T-helper 1 cell treated with Interleukin-12 subunit alpha and Interleukin-12 subunit beta and Interleukin-4 antibody, amounts not matched to agents 30 μg/mL and 1 μg/mL, for 36 hours (primary cell): Measurements from ENCODE around the gene CA14.
"Not testable (repeated sequence)": the region's sequence is repeated elsewhere in the genome, so short reads cannot be mapped to it uniquely, and the experiment has no call there.

Experiments used
- H3K27ac Mint-ChIP-seq: one replicate; pipeline ENCODE4 v1.8.0; 2021; ENCODE audit warnings: mild to moderate bottlenecking, mixed read lengths
- H3K27me3 Mint-ChIP-seq: one replicate; pipeline ENCODE4 v1.8.0; 2021; ENCODE audit warnings: low read depth, mixed read lengths
- H3K36me3 Mint-ChIP-seq: one replicate; pipeline ENCODE4 v1.8.0; 2021; ENCODE audit warnings: low read depth, mixed read lengths
- H3K4me1 Mint-ChIP-seq: one replicate; pipeline ENCODE4 v1.8.0; 2021; ENCODE audit warnings: low read depth, mixed read lengths
- H3K4me3 Mint-ChIP-seq: one replicate; pipeline ENCODE4 v1.8.0; 2021; ENCODE audit warnings: mild to moderate bottlenecking, moderate library complexity, mixed read lengths
- H3K9me3 Mint-ChIP-seq: one replicate; pipeline ENCODE4 v1.8.0; 2021; ENCODE audit warnings: mixed read lengths

The CA14 gene

GRCh38 chr1:150257624-150258585, at the start of gene CA14:
Gene CA14 (plus strand): TSS chr1:150257774. CDS start chr1:150258129, 355 bp downstream.
- H3K4me1 Mint-ChIP-seq: peaks cover 18% of the 10 kb centered on the region
- H3K4me3 Mint-ChIP-seq: no peak within 1 kb of the TSS
- peaks cover 62% of the 10 kb centered on the region for H3K27me3 Mint-ChIP-seq
- no peak within 1 kb of the TSS for H3K27ac Mint-ChIP-seq
- no peaks in the 10 kb centered on the region for H3K9me3 Mint-ChIP-seq
- H3K36me3 Mint-ChIP-seq: no peaks in the 10 kb centered on the region

- H3K27me3 Mint-ChIP-seq, H3K36me3 Mint-ChIP-seq, H3K4me3 Mint-ChIP-seq, H3K4me1 Mint-ChIP-seq, H3K27ac Mint-ChIP-seq, H3K9me3 Mint-ChIP-seq: not testable (repeated sequence)
Measured at GRCh38 chr1:150208460-150208859, 49.1 kb upstream of the CA14 start.

- H3K9me3 Mint-ChIP-seq: no peaks in the 10 kb centered on the region
- peaks cover 18% of the 10 kb centered on the region for H3K4me1 Mint-ChIP-seq
- peaks cover 3% of the 10 kb centered on the region for H3K36me3 Mint-ChIP-seq
Measured at GRCh38 chr1:150210091-150210490, 47.5 kb upstream of the CA14 start.

GRCh38 chr1:150210706-150211105, 46.9 kb upstream of the CA14 start:
- no peak overlapping the region for H3K4me3 Mint-ChIP-seq
- H3K27me3 Mint-ChIP-seq: no peaks in the 10 kb centered on the region
- peaks cover 3% of the 10 kb centered on the region for H3K36me3 Mint-ChIP-seq
- H3K27ac Mint-ChIP-seq: no peak overlapping the region
- H3K4me1 Mint-ChIP-seq: peaks cover 18% of the 10 kb centered on the region
- H3K9me3 Mint-ChIP-seq: no peaks in the 10 kb centered on the region

More at GRCh38 chr1:150210091-150210490, 47.5 kb upstream of the CA14 start:
- Mint-ChIP-seq H3K27ac (no peak overlapping the region), H3K27me3 (no peaks in the 10 kb centered on the region), H3K4me3 (no peak overlapping the region)

- Mint-ChIP-seq H3K27me3 (no peaks in the 10 kb centered on the region), H3K9me3 (no peaks in the 10 kb centered on the region)
Measured at GRCh38 chr1:150212070-150212469, 45.5 kb upstream of the CA14 start.

GRCh38 chr1:150213170-150214098, 44.1 kb upstream of the CA14 start:
- Mint-ChIP-seq H3K36me3 (peaks cover 3% of the 10 kb centered on the region), H3K4me1 (peaks cover 18% of the 10 kb centered on the region), H3K4me3 (peak overlapping the region; percentile 87), H3K9me3 (no peaks in the 10 kb centered on the region), H3K27ac (peak overlapping the region; percentile 97), H3K27me3 (no peaks in the 10 kb centered on the region)

More at GRCh38 chr1:150212070-150212469, 45.5 kb upstream of the CA14 start:
- H3K4me3 Mint-ChIP-seq: no peak overlapping the region
- H3K36me3 Mint-ChIP-seq: peaks cover 3% of the 10 kb centered on the region
- peaks cover 18% of the 10 kb centered on the region for H3K4me1 Mint-ChIP-seq
- no peak overlapping the region for H3K27ac Mint-ChIP-seq

- H3K9me3 Mint-ChIP-seq, H3K27me3 Mint-ChIP-seq, H3K36me3 Mint-ChIP-seq: not testable (repeated sequence)
- Mint-ChIP-seq H3K4me3 (peak overlapping the region; percentile 87), H3K27ac (peak overlapping the region; percentile 97), H3K4me1 (peaks cover 18% of the 10 kb centered on the region)
Measured at GRCh38 chr1:150214099-150214756, 43.3 kb upstream of the CA14 start.

GRCh38 chr1:150215855-150216254, 41.7 kb upstream of the CA14 start:
- not testable (repeated sequence) for H3K9me3 Mint-ChIP-seq, H3K27ac Mint-ChIP-seq, H3K27me3 Mint-ChIP-seq, H3K4me3 Mint-ChIP-seq
- Mint-ChIP-seq H3K36me3 (peaks cover 12% of the 10 kb centered on the region), H3K4me1 (peaks cover 18% of the 10 kb centered on the region)

GRCh38 chr1:150221552-150221951, 36.0 kb upstream of the CA14 start:
- H3K4me3 Mint-ChIP-seq: no peak overlapping the region
- H3K36me3 Mint-ChIP-seq: peaks cover 34% of the 10 kb centered on the region
- no peak overlapping the region for H3K27ac Mint-ChIP-seq
- no peaks in the 10 kb centered on the region for H3K27me3 Mint-ChIP-seq
- peaks cover 6% of the 10 kb centered on the region for H3K4me1 Mint-ChIP-seq
- no peaks in the 10 kb centered on the region for H3K9me3 Mint-ChIP-seq

- no peaks in the 10 kb centered on the region for H3K27me3 Mint-ChIP-seq
- peaks cover 45% of the 10 kb centered on the region for H3K36me3 Mint-ChIP-seq
- no peak overlapping the region for H3K27ac Mint-ChIP-seq
Measured at GRCh38 chr1:150224983-150225382, 32.6 kb upstream of the CA14 start.

GRCh38 chr1:150225546-150225945, 32.0 kb upstream of the CA14 start:
- no peaks in the 10 kb centered on the region for H3K27me3 Mint-ChIP-seq
- H3K27ac Mint-ChIP-seq: no peak overlapping the region
- H3K9me3 Mint-ChIP-seq: no peaks in the 10 kb centered on the region
- H3K4me1 Mint-ChIP-seq: peaks cover 12% of the 10 kb centered on the region
- no peak overlapping the region for H3K4me3 Mint-ChIP-seq
- peaks cover 46% of the 10 kb centered on the region for H3K36me3 Mint-ChIP-seq

More at GRCh38 chr1:150224983-150225382, 32.6 kb upstream of the CA14 start:
- peaks cover 12% of the 10 kb centered on the region for H3K4me1 Mint-ChIP-seq
- H3K9me3 Mint-ChIP-seq: no peaks in the 10 kb centered on the region
- no peak overlapping the region for H3K4me3 Mint-ChIP-seq

GRCh38 chr1:150226486-150226885, 31.1 kb upstream of the CA14 start:
- Mint-ChIP-seq H3K4me3 (no peak overlapping the region), H3K9me3 (no peaks in the 10 kb centered on the region), H3K27me3 (no peaks in the 10 kb centered on the region), H3K36me3 (peaks cover 48% of the 10 kb centered on the region), H3K4me1 (peaks cover 12% of the 10 kb centered on the region), H3K27ac (no peak overlapping the region)

- Mint-ChIP-seq H3K9me3 (no peaks in the 10 kb centered on the region), H3K36me3 (peaks cover 46% of the 10 kb centered on the region), H3K27ac (no peak overlapping the region)
Measured at GRCh38 chr1:150227228-150227627, 30.3 kb upstream of the CA14 start.

GRCh38 chr1:150228246-150228645, 29.3 kb upstream of the CA14 start:
- not testable (repeated sequence) for H3K9me3 Mint-ChIP-seq, H3K27ac Mint-ChIP-seq, H3K27me3 Mint-ChIP-seq, H3K4me3 Mint-ChIP-seq
- Mint-ChIP-seq H3K4me1 (peaks cover 18% of the 10 kb centered on the region), H3K36me3 (peaks cover 43% of the 10 kb centered on the region)

More at GRCh38 chr1:150227228-150227627, 30.3 kb upstream of the CA14 start:
- peaks cover 12% of the 10 kb centered on the region for H3K4me1 Mint-ChIP-seq
- H3K27me3 Mint-ChIP-seq: no peaks in the 10 kb centered on the region
- H3K4me3 Mint-ChIP-seq: no peak overlapping the region
